Measurements from ENCODE around the gene ZSWIM1. TPM values are rescaled to one million over a fixed set of nuclear protein-coding genes. Genes with fewer than 3 reads are reported as not detected.

ZSWIM1 gene
- total RNA-seq (2016; rRNA removed; fragmentation: Illumina TruSeq; extraction: Trizol) (11.7 and 16.5 TPM in 2 replicates), polyA plus RNA-seq (2011; rRNA removed) (9.0 and 9.5 TPM in 2 replicates), polyA minus RNA-seq (2011; rRNA and poly(A)+ RNA removed; ENCODE audit: low replicate concordance) (41.6 and 51.8 TPM in 2 replicates), Bru-seq, nascent RNA (percentile 78 among the genes with signal in this experiment), BruChase-seq, experiment 1, labeled RNA remaining after a 6-hour chase (percentile 64 among the genes with signal in this experiment), BruChase-seq, experiment 2, labeled RNA remaining after a 2-hour chase (percentile 82 among the genes with signal in this experiment)
- total RNA-seq (2016; cell fraction: cytosol; rRNA removed; fragmentation: Illumina TruSeq; extraction: Trizol; ENCODE audit: low read depth) = 3.2 and 3.6 TPM in 2 replicates
- total RNA-seq (2016; cell fraction: insoluble cytoplasmic fraction; rRNA removed; fragmentation: Illumina TruSeq; extraction: Trizol) = 12.7 and 15.4 TPM in 2 replicates
- 11.0 and 11.3 TPM in 2 replicates for total RNA-seq (2016; cell fraction: membrane; rRNA removed; fragmentation: Illumina TruSeq; extraction: Trizol)
- total RNA-seq (2016; cell fraction: nucleus; rRNA removed; fragmentation: Illumina TruSeq; extraction: Trizol) = 5.7 and 7.6 TPM in 2 replicates
- polyA plus RNA-seq (2011; cell fraction: cytosol; rRNA removed) = 7.0 and 7.5 TPM in 2 replicates
- polyA plus RNA-seq (2011; cell fraction: nucleus; rRNA removed) = 12.5 and 14.3 TPM in 2 replicates
- polyA plus RNA-seq (2012) = 10.5 and 11.2 TPM in 2 replicates
- polyA plus RNA-seq (2016; cell fraction: cytosol; fragmentation: Illumina TruSeq; extraction: Trizol; ENCODE audit: low read depth) = 2.1 TPM in 2 replicates
- polyA plus RNA-seq (2016; cell fraction: insoluble cytoplasmic fraction; fragmentation: Illumina TruSeq; extraction: Trizol; ENCODE audit: low read depth) = 13.3 and 15.8 TPM in 2 replicates
- polyA plus RNA-seq (2016; cell fraction: membrane; fragmentation: Illumina TruSeq; extraction: Trizol; ENCODE audit: low read depth) = 5.7 and 6.2 TPM in 2 replicates
- 12.4 and 13.9 TPM in 2 replicates for polyA plus RNA-seq (2016; cell fraction: nucleus; fragmentation: Illumina TruSeq; extraction: Trizol; ENCODE audit: insufficient read depth, low read depth)
- polyA minus RNA-seq (2011; cell fraction: cytosol; rRNA and poly(A)+ RNA removed) = 12.9 and 15.0 TPM in 2 replicates
- polyA minus RNA-seq (2011; cell fraction: nucleus; rRNA and poly(A)+ RNA removed) = 10.4 and 12.7 TPM in 2 replicates
- long read RNA-seq, experiment 1, partial matches to known transcripts = 2 of 6 reads
- long read RNA-seq, experiment 1, other reads (novel, unspliced or antisense) = 1 of 6 reads
- long read RNA-seq, experiment 2, transcript ZSWIM1-202 (2 exons, 2,769 nt) = major isoform, 5 of 24 reads
- long read RNA-seq, experiment 2, partial matches to known transcripts = 19 of 24 reads
- long read RNA-seq, experiment 2, other reads (novel, unspliced or antisense) = 0 of 24 reads

DNA sequence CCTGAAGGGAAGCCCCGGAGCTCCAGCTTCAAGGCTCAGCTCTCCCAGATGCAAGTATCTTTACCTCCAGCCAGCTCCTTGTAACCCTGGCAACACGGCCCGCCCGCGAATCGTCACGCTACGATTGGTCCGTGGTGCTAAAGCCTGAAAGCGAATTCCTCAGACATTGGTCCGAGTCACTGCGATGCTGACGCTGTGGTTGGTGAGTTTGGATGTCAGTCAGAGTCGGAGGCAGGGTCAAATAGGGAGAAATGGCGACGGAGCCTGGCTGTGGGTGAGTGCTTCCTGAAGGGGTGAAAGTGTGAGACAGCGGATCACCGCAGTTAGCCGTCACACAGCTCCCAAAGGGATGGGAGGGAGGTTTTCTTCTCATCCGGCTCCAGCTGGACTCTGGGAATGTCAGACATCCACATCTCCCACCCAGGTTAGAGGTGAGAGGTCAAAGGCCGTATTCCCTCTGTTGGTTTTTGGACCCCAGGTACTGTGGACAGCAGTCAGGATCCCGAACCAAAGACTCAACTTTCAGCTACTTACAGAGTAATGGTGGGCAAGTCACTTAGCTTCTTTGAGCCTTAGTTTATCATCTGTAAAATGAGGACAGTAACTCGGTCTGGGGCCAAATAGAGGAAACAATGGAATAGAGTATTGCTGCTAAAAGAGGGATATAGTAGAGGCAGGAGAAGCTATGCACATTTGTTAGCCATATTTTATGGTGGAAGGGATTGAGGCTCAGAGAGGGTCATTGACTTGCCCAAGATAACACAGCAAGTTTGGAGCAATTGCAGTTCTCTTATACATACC is at the start of gene ZSWIM1:
Gene ZSWIM1, plus strand, starts transcription at position 240 of the 801 bp plus-strand sequence. CDS start 1,366 bp downstream, outside the sequence.
- FAIRE-seq (peak; percentile 100), DNase-seq (ENCODE audit: low spot score) (peak; percentile 100), ATAC-seq (peak; percentile 98)
- peak within 1 kb of the TSS; percentile 83 to 92 (median 89) for H3K4me3 ChIP-seq (replicated peaks in 1 of 3; ENCODE audit: insufficient read depth in 1 of 3, low read depth in 2 of 3, low read length in 3 of 3)
- H3K27me3 ChIP-seq (ENCODE audit: control insufficient read depth in 1 of 2, insufficient read depth in 2 of 2, low read length in 2 of 2) = no peaks in the 10 kb centered on the region; a peak in 1 of 5 replicates
- peak within 1 kb of the TSS; percentile 75 for H3K27ac ChIP-seq (ENCODE audit: extremely low read length, insufficient read depth, low read length)
- CTCF ChIA-PET (ENCODE audit: low intra/inter-chr PET ratio, low total read pairs) = no interaction called here
- peaks cover 16% of the 10 kb centered on the region for H3K79me2 ChIP-seq (ENCODE audit: insufficient read depth, low read length)
- intact Hi-C loops (cut with micrococcal nuclease; ENCODE audit: unreplicated experiment) = loop anchor here (1.0 to 10.0 kb wide), 3 partner anchors 10 to 86 kb away; partner anchors contain the start of genes CTSA, DNTTIP1, NEURL2 and SNX21
- under 1% methylated on average over 23 of the region's 23 CpGs for WGBS (ENCODE audit: low lambda C conversion rate)
- peak within 1 kb of the TSS; percentile 91 for H3K9ac ChIP-seq (ENCODE audit: insufficient read depth, low read depth, low read length)
- H3K9me3 ChIP-seq (ENCODE audit: low read length) = no peaks in the 10 kb centered on the region
- H3K4me2 ChIP-seq (ENCODE audit: low read depth, low read length) = peak within 1 kb of the TSS; percentile 96
- POLR2A ChIA-PET = interaction anchor here (0.6 to 7.5 kb wide), 33 partner anchors 9 to 921 kb away, joined by 3 to 129 read pairs (median 6); partner anchors contain the start of genes ACOT8, CTSA, DNTTIP1 and NEURL2
- TSS peak; percentile 85 for BruUV-seq (replicated peaks)
- peak within 1 kb of the TSS; percentile 15 for H2AFZ ChIP-seq (ENCODE audit: low read length)
- in situ Hi-C loops (cut with HindIII; ENCODE audit: extremely low pct_ligation_motif_present, low pct_unique_long_range_greater_than_20kb) = no loop called here
- peaks cover 22 to 45% of the 10 kb centered on the region in 2 experiments for H3K36me3 ChIP-seq (replicated peaks in 1 of 2; ENCODE audit: control insufficient read depth in 1 of 2, insufficient read depth in 2 of 2, low read length in 2 of 2)
- no peaks in the 10 kb centered on the region for H4K20me1 ChIP-seq (ENCODE audit: insufficient read depth, low read length)
- peaks cover 22% of the 10 kb centered on the region for H3K4me1 ChIP-seq (ENCODE audit: insufficient read depth, low read length)
- TF ChIP-seq KDM3A (CRISPR knock-in tag; IDR thresholded peaks at IDR 0.05; ENCODE audit: low read depth) = 0 out of 2 replicates have a peak, but pooled peaks have one; percentile 24
- no peak; the same call in 1 of the 2 replicates for TF ChIP-seq MYNN (CRISPR knock-in tag; IDR thresholded peaks at IDR 0.05; ENCODE audit: low read depth)
- peak; percentile 99 for TF ChIP-seq POLR2AphosphoS5 (IDR thresholded peaks at IDR 0.05; ENCODE audit: low read depth, low read length)
- TF ChIP-seq GTF3A (CRISPR knock-in tag; conservative IDR thresholded peaks at IDR 0.05) = no peak; the same call in 1 of the 2 replicates
- peak; percentile 52; the same call in 1 of the 2 replicates for TF ChIP-seq ZNF3 (CRISPR knock-in tag; IDR thresholded peaks at IDR 0.05)
- TF ChIP-seq ZNF841 (CRISPR knock-in tag; IDR thresholded peaks at IDR 0.05; ENCODE audit: borderline replicate concordance) = no peak
- TF ChIP-seq, protein P1, sequence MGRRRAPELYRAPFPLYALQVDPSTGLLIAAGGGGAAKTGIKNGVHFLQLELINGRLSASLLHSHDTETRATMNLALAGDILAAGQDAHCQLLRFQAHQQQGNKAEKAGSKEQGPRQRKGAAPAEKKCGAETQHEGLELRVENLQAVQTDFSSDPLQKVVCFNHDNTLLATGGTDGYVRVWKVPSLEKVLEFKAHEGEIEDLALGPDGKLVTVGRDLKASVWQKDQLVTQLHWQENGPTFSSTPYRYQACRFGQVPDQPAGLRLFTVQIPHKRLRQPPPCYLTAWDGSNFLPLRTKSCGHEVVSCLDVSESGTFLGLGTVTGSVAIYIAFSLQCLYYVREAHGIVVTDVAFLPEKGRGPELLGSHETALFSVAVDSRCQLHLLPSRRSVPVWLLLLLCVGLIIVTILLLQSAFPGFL (CRISPR knock-in tag; IDR thresholded peaks at IDR 0.05) = no peak
- TF ChIP-seq KDM4B (CRISPR knock-in tag; IDR thresholded peaks at IDR 0.05) = peak; percentile 78; the same call in 1 of the 2 replicates
- TF ChIP-seq, protein P2, sequence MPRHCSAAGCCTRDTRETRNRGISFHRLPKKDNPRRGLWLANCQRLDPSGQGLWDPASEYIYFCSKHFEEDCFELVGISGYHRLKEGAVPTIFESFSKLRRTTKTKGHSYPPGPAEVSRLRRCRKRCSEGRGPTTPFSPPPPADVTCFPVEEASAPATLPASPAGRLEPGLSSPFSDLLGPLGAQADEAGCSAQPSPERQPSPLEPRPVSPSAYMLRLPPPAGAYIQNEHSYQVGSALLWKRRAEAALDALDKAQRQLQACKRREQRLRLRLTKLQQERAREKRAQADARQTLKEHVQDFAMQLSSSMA (CRISPR knock-in tag; IDR thresholded peaks at IDR 0.05) = peak; percentile 92
- peak; percentile 92 for TF ChIP-seq FOXC1 (CRISPR knock-in tag; IDR thresholded peaks at IDR 0.05; ENCODE audit: borderline replicate concordance)
- TF ChIP-seq ZNF572 (CRISPR knock-in tag; IDR thresholded peaks at IDR 0.05) = no peak
- TF ChIP-seq ZKSCAN8 (CRISPR knock-in tag; IDR thresholded peaks at IDR 0.05; ENCODE audit: borderline replicate concordance) = peak; percentile 56; the same call in 1 of the 2 replicates
- no peak for TF ChIP-seq MBNL3 (CRISPR knock-in tag; conservative IDR thresholded peaks at IDR 0.05)
- peak; percentile 94 for TF ChIP-seq MEIS1 (CRISPR knock-in tag; IDR thresholded peaks at IDR 0.05; ENCODE audit: borderline replicate concordance)
- TF ChIP-seq, protein P3, sequence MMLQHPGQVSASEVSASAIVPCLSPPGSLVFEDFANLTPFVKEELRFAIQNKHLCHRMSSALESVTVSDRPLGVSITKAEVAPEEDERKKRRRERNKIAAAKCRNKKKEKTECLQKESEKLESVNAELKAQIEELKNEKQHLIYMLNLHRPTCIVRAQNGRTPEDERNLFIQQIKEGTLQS (CRISPR knock-in tag; IDR thresholded peaks at IDR 0.05) = 0 out of 2 replicates have a peak, but pooled peaks have one; percentile 27
- peak; percentile 46 for TF ChIP-seq MED8 (CRISPR knock-in tag; IDR thresholded peaks at IDR 0.05; ENCODE audit: insufficient replicate concordance)
